Hepatocyte (in vitro differentiated cells): Measurements from ENCODE around the gene CMTM3. TPM values are rescaled to one million over a fixed set of nuclear protein-coding genes. Genes with fewer than 3 reads are reported as not detected.

Experiments used
- DNase-seq: peaks from one replicate; pipeline ENCODE4 v3.0.0-alpha.2; 2016; ENCODE audit warnings: low spot score
- H2AFZ ChIP-seq: fragments of 200-600 bp; sonication (generic); 2 replicates; pipeline ENCODE4 v1.6.0; 2016; ENCODE audit warnings: antibody characterized with exemption, mild to moderate bottlenecking
- H3K27ac ChIP-seq: fragments of 200-600 bp; sonication (generic); 2 replicates; pipeline ENCODE4 v1.5.1; 2016; ENCODE audit warnings: mild to moderate bottlenecking
- H3K27me3 ChIP-seq: fragments of 200-600 bp; sonication (generic); 2 replicates; pipeline ENCODE4 v1.6.1; 2016
- H3K36me3 ChIP-seq: fragments of 200-600 bp; sonication (generic); replicated peaks from 2 replicates; pipeline ENCODE4 v1.5.1; 2016; ENCODE audit warnings: low read depth; ENCODE audit not compliant: insufficient read depth
- H3K4me1 ChIP-seq: fragments of 200-600 bp; sonication (generic); 2 replicates; pipeline ENCODE4 v1.5.1; 2016; ENCODE audit warnings: mild to moderate bottlenecking, moderate library complexity; ENCODE audit not compliant: insufficient read depth
- H3K4me2 ChIP-seq: fragments of 200-600 bp; sonication (generic); 2 replicates; pipeline ENCODE4 v1.6.0; 2016
- H3K4me3 ChIP-seq: fragments of 200-600 bp; sonication (generic); 2 replicates; pipeline ENCODE4 v1.5.1; 2016; ENCODE audit warnings: mild to moderate bottlenecking
- H3K79me2 ChIP-seq: fragments of 200-600 bp; sonication (generic); 2 replicates; pipeline ENCODE4 v1.6.0; 2017; ENCODE audit warnings: mild to moderate bottlenecking
- H3K9me2 ChIP-seq: fragments of 200-600 bp; sonication (generic); replicated peaks from 2 replicates; pipeline ENCODE4 v1.6.0; 2017; ENCODE audit warnings: mild to moderate bottlenecking; ENCODE audit not compliant: insufficient read depth
- H3K9me3 ChIP-seq: fragments of 200-600 bp; sonication (generic); 2 replicates; pipeline ENCODE4 v1.5.1; 2016; ENCODE audit warnings: low read depth, mild to moderate bottlenecking
- H4K20me1 ChIP-seq: fragments of 200-600 bp; sonication (generic); 2 replicates; pipeline ENCODE4 v1.6.0; 2016; ENCODE audit warnings: mild to moderate bottlenecking; ENCODE audit not compliant: insufficient read depth, poor library complexity, severe bottlenecking
- CTCF ChIP-seq: fragments of 200-600 bp; sonication (generic); IDR thresholded peaks from 2 replicates; pipeline ENCODE4 v1.5.1; 2016; ENCODE audit warnings: antibody characterized with exemption, mild to moderate bottlenecking; ENCODE audit not compliant: poor library complexity
- EZH2 ChIP-seq: fragments of 200-600 bp; sonication (generic); IDR thresholded peaks from 2 replicates; pipeline ENCODE4 v1.6.1; 2016; ENCODE audit warnings: antibody characterized with exemption, mild to moderate bottlenecking, borderline replicate concordance
- EZH2phosphoT487 ChIP-seq: fragments of 200-600 bp; sonication (generic); IDR thresholded peaks from one replicate; pipeline ENCODE4 v1.6.1; 2018; ENCODE audit warnings: antibody characterized with exemption, mild to moderate bottlenecking, low read depth, moderate library complexity; ENCODE audit not compliant: unreplicated experiment, severe bottlenecking
- WGBS: methylation state at CpG from one replicate; pipeline ENCODE4 v1.1.6; 2016; ENCODE audit warnings: low lambda C conversion rate; ENCODE audit errors: missing lambda C conversion rate; 5-methylcytosine and 5-hydroxymethylcytosine counted together
- polyA plus RNA-seq: library from polyadenylated mRNA; unstranded; fragments of >200 nt; fragmentation: Nextera tagmentation; extraction: Ambion mirVana; gene quantifications from 2 replicates; pipeline ENCODE4 v1.2.1, GENCODE V29; 2016
- total RNA-seq: library from RNA; depleted of rRNA; stranded (reverse); fragments of >200 nt; gene quantifications from 2 replicates; pipeline ENCODE4 v1.2.3, GENCODE V29; 2014

CMTM3 gene
- total and polyA plus RNA-seq, 2 experiments from 2014 or later = 32.5 to 55.1 TPM

DNA sequence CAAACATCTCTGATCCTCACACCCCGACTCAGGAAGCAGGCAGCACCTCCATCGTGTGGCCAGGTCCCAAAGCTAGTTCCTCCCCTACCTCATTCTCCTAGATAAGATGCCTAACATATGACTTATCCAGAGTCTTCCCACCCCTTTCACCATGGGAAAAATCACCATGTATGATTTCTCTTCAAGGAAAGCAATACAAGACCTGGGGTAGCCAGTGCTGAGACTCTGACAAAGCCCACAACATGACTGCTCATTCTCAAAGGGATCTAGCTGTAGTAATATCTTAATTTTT, 46.9 kb downstream of the CMTM3 start:
- Histone ChIP-seq H3K27me3 (no peaks in the 10 kb centered on the region), H3K4me2 (peak overlapping the region; percentile 69), H3K27ac (no peak overlapping the region), H3K9me2 (no peaks in the 10 kb centered on the region), H2AFZ (peak overlapping the region; percentile 13), H4K20me1 (peaks cover 15% of the 10 kb centered on the region), H3K9me3 (no peaks in the 10 kb centered on the region), H3K4me3 (no peak overlapping the region), H3K4me1 (no peaks in the 10 kb centered on the region), H3K36me3 (no peaks in the 10 kb centered on the region), H3K79me2 (peaks cover 89% of the 10 kb centered on the region)
- DNase-seq = no peak
- 61% methylated on average over 2 of the region's 2 CpGs for WGBS
- TF ChIP-seq CTCF (no peak), EZH2 (no peak), EZH2phosphoT487 (no peak)

DNA sequence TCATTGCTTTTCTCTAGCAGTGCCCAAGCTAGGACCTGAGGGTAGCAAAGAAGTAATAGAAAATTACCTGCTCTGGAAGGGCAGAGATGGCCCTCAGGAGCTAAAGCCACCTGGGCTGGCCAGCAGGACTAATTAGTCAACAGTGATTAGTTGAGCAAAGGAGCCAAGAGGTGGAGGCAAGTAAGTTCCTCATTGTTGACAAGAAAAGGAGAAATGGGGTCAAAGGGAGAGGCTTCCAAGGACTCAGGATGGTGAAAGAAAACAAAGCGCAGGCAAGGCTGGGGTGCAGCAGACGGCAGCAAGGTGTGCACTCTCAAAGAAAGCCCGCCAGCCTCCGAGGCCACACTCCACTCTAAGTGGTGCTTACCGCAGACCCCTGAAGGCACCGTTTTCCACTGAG, 47.5 kb downstream of the CMTM3 start:
- no peak overlapping the region for H3K4me2 ChIP-seq

GRCh38 chr16:66652661-66653360, 48.3 kb downstream of the CMTM3 start:
- Histone ChIP-seq H3K79me2 (peaks cover 92% of the 10 kb centered on the region), H4K20me1 (peaks cover 15% of the 10 kb centered on the region), H3K9me2 (no peaks in the 10 kb centered on the region), H3K4me2 (no peak overlapping the region), H3K27me3 (no peaks in the 10 kb centered on the region), H3K4me3 (no peak overlapping the region), H3K9me3 (no peaks in the 10 kb centered on the region), H3K4me1 (no peaks in the 10 kb centered on the region), H3K27ac (no peak overlapping the region), H3K36me3 (no peaks in the 10 kb centered on the region), H2AFZ (no peak overlapping the region)
- no peak for DNase-seq
- TF ChIP-seq CTCF (no peak), EZH2phosphoT487 (no peak), EZH2 (no peak)
- 90% methylated on average over 7 of the region's 7 CpGs for WGBS

More for the DNA sequence above, 47.5 kb downstream of the CMTM3 start:
- H3K36me3 ChIP-seq = no peaks in the 10 kb centered on the region
- H4K20me1 ChIP-seq = peaks cover 15% of the 10 kb centered on the region
- no peak overlapping the region for H2AFZ ChIP-seq
- no peaks in the 10 kb centered on the region for H3K9me2 ChIP-seq
- WGBS = 90% methylated on average over 6 of the region's 6 CpGs
- H3K9me3 ChIP-seq = no peaks in the 10 kb centered on the region
- no peaks in the 10 kb centered on the region for H3K27me3 ChIP-seq
- no peak for TF ChIP-seq CTCF
- TF ChIP-seq EZH2 = no peak
- TF ChIP-seq EZH2phosphoT487 = no peak
- no peaks in the 10 kb centered on the region for H3K4me1 ChIP-seq
- peaks cover 90% of the 10 kb centered on the region for H3K79me2 ChIP-seq
- H3K4me3 ChIP-seq = no peak overlapping the region
- DNase-seq = no peak
- H3K27ac ChIP-seq = no peak overlapping the region
